GM12874 (cell line): ENCODE data around the gene SYTL3.

Source experiments
- TF ChIP-seq, protein P1 (sequence below): IDR thresholded peaks from 2 replicates; pipeline ENCODE4 v1.5.1; 2011; ENCODE audit warnings: low read depth, mild to moderate bottlenecking, control low read depth, low read length, moderate library complexity; ENCODE audit not compliant: insufficient read depth

Gene SYTL3

GRCh38 chr6:158608221-158608620, 41.6 kb upstream of the SYTL3 start:
- TF ChIP-seq, protein P1, sequence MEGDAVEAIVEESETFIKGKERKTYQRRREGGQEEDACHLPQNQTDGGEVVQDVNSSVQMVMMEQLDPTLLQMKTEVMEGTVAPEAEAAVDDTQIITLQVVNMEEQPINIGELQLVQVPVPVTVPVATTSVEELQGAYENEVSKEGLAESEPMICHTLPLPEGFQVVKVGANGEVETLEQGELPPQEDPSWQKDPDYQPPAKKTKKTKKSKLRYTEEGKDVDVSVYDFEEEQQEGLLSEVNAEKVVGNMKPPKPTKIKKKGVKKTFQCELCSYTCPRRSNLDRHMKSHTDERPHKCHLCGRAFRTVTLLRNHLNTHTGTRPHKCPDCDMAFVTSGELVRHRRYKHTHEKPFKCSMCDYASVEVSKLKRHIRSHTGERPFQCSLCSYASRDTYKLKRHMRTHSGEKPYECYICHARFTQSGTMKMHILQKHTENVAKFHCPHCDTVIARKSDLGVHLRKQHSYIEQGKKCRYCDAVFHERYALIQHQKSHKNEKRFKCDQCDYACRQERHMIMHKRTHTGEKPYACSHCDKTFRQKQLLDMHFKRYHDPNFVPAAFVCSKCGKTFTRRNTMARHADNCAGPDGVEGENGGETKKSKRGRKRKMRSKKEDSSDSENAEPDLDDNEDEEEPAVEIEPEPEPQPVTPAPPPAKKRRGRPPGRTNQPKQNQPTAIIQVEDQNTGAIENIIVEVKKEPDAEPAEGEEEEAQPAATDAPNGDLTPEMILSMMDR: no peak

DNA sequence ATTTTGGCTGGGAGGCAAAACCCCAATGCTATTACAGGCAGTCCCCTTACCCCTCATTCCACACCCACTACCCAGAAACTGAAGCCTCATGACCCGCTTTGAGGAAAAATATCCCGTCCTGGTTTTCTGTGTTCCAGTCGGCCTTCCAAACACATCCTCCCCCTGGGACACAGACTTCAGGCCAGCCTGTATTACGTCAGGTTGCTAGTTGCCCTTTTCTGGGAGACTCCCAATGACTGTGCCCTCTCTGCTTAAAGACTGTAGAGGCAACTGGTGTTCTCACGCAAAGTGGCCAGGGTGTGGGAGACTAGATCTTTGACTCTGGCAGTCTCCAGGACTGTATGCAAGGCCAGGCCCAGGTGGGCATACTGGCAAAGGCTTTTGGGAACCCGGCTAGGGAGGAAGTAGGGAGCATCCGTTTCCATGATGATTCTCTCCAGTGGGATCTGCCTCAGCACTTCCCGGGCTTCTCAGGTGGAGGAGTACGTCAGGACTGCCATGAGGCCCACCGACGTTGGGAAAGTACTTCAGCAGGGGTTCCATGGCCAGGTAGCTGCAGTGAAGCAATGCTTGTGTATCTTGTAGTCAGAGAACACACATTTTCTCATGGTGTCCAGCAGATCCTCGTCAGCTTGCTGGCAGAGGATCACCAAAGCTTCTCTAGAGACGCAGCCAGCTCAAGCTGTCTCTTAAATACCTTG, 40.2 kb upstream of the SYTL3 start:
- TF ChIP-seq, protein P1: no peak

GRCh38 chr6:158610319-158610968, 39.4 kb upstream of the SYTL3 start:
- TF ChIP-seq, protein P1: no peak

- TF ChIP-seq, protein P1: no peak
Measured at GRCh38 chr6:158611039-158611438, 38.8 kb upstream of the SYTL3 start.

- TF ChIP-seq, protein P1: no peak
Measured at GRCh38 chr6:158611541-158612370, 38.1 kb upstream of the SYTL3 start.

DNA sequence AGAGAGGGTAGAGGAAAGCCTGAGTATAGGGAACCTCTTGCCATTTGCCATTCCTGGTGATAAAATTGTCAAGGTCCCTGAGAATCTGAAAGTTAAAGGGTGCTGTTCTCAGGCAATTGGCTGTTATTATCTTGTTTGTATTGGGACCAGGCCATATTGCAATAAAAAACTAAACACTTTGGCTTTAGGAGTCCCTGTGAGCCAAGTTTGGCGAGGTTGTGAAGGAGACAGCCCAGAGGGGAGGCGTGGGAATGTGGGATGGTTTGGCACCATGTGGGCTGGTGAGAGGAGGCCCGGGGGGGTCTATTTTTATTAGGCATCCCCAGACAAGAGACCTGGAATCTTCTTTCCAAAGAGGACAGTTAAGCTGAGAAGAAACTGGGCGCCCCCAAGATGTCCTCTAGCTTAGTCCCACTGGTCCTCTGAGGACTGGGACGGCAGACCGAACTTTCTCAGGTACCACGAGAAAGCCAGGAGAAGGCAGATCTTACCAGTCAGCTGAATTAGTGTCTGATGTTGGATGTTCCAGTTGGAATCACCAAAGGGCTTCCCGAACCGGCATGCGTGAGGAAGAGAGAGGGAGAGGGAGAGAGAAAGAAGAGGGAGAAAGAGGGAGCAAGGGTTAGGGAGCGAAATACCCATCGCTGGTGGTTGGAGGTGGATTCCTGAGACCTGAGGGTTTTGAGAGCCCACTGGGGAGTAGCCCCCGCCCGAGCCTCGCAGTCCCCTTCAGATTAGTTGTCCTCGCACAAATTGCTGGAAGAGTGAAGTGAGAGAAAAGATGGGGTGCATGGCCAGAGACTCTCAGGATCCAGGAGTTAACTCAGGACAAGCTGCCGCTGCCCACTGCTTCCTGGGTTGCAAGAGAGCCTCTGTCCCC, 29.7 kb upstream of the SYTL3 start:
- TF ChIP-seq, protein P1: no peak
